HT-29 (cell line): ENCODE measurements around the gene P2RY2. TPM values are rescaled to one million over a fixed set of nuclear protein-coding genes. Genes with fewer than 3 reads are reported as not detected.
A peak's percentile ranks its signal among the peaks of the same experiment; 100 is the strongest.

Source experiments
- DNase-seq: peaks from one replicate; pipeline ENCODE4 v3.0.0-alpha.2; 2015; ENCODE audit warnings: low spot score
- total RNA-seq: library from RNA; depleted of rRNA; stranded (reverse); fragments of >200 nt; shearing (Covaris generic); gene quantifications from 2 replicates; pipeline ENCODE4 v1.2.3, GENCODE V29; 2014; rRNA removed

The P2RY2 gene
- 36.4 and 39.5 TPM in 2 replicates for total RNA-seq

DNA sequence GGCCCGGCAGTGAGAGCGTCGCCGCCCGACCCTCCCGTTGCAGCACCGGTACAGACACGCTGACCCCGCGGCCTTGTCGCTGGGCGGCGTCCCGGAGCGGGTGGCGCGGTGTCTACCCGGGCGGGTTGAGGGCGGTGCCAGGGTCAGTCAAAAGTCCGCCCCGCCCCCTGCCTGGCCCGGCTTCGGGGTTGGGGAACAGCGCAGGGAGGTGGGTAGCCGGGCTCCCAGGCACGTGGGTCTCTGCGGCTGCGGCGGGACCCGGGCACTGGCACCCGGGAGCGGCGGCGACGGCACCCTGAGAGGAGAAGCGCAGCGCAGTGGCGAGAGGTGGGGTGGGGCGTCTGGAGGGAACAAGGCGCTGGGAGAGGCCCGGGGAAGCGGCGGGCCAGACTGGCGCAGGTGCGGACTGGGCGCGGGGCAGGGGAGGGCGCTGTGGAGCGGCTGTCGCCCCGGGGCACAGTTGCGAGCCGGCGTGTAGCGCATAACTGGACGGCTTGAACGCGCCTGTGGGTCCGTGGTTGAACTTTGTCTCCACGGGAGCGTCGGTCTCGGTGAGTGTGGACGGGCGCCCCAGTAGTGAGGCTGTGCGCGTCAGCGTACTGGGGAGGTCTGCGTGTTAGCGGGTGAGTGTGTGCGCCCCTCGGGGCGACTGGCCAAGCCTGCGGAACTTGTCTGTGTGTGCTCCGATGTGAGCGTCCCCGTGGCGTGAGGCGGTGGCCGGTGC, at the start of gene P2RY2:
Gene P2RY2 (plus strand): TSS at position 176 of the 724 bp plus-strand sequence. CDS start 15,879 bp downstream, outside the sequence.
- DNase-seq = peak; percentile 93

DNA sequence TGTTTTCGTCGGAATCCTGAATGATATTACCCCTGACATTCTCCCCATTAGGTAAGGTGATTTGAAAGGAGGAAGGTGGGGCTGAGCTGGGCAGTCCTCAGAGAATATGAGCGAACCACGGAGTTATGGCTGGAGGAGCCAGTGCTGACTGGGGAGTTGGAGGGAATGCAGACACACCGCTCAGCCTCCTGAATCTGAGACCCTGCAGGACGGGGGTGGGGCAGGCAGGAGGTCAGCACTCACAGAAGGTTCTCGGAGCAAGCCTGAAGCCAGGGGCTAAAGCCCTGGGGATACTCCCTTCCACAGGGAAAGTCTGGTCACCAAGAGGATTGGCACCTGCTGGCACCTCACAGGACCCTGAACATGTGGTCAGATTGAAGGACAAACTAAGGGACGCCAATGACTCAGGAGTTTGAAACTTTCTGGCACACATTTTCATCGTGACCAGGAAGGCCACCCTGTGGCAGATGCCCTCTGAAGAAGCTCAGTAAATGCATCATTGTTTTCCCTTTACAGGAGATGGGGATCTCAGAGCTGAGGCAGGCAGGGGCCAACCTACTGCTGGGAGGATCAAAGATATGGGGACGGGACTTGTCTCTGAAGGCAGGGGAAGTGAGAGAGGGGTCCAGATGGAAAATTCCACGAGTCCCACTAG, 49.0 kb upstream of the P2RY2 start:
- no peak for DNase-seq

DNA sequence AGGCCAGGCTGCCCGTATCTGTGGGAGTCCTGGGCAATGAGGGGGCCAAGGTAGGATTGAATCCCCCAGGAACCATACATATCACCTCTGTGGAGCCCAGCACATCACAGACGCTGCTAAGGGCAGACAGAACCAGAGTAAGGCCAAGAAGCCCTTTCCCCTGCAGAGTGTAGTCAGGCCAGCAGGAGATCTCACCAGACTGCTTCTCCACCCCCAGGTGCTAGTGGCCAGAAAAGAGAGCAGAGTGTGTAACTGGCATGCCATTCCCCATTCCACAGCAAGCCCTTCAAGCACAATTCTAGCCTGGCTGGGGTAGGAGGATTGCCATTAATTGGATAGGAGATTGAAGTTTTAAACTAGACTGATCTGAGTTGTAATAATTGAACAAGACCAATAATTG, 47.9 kb upstream of the P2RY2 start:
- no peak for DNase-seq

GRCh38 chr11:73171436-73172161, 46.5 kb upstream of the P2RY2 start:
- no peak for DNase-seq

GRCh38 chr11:73172992-73173656, 45.0 kb upstream of the P2RY2 start:
- DNase-seq = no peak

GRCh38 chr11:73173755-73174494, 44.2 kb upstream of the P2RY2 start:
- DNase-seq = no peak

DNA sequence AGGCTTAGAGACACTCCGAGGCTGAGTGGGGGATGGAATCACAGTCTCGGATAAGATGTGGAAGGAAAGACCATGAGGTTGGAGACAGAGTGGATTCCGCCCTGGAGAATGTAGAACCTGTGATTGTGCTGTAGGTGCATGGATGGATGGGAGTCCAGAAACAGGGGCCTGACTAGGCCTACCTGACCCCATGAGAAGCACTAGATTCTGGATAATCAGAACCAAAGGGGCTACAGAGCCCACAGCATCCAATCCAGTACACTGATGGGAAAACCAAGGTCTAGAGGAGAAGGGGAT, 43.6 kb upstream of the P2RY2 start:
- no peak for DNase-seq

- DNase-seq = no peak
Observed at GRCh38 chr11:73175551-73176144, 42.4 kb upstream of the P2RY2 start.

DNA sequence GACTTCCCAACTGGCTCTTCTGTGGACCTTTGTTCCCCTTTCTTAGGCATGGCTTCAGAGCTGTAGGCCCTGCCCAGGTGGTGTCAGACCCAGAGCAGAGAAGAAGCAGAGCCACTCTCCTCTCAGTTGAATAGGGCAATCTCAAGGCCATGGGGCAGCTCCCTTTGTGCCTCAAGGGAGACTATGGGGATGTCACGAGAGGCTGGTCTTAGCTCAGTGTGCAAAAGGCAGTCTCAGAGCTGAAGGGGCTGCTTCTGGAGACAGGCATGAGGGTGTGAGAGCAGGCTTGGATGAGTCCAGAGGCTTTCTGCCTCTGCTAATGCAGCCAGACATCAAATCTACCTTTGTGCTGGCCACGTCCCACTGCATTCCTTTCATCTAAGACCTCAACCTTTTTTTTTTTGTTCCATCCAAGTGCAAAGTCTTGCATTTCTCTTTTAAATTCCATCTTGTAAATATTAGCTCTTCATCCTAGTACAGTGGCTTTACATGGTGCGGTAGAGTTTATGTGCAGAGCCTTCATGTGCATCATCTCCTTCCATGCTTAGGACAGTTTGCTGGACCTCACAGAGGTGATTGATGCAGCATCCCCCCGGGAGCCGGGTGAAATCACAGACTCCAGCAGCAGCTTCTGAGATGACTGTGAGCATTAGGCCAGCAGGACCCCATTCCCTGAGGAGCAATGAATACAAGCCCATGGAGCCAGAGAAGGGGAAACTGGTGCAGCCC, 41.8 kb upstream of the P2RY2 start:
- no peak for DNase-seq

DNA sequence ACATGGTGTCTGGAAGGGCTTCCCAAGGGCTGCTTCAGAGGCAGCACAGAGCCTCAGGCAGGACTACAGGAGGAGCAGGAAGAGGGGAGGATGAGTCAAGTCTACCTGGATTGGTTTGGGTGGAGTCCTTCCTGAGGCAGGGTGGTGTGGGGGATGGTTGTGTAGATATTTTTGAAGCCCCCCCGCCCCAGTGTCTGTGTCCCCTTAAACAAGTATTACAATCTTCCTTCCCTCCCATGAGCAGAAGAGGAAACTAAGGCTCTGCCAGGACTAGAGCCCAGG, 41.3 kb upstream of the P2RY2 start:
- no peak for DNase-seq

GRCh38 chr11:73177380-73177777, 40.7 kb upstream of the P2RY2 start:
- no peak for DNase-seq

- peak; percentile 93 for DNase-seq
Observed at GRCh38 chr11:73177778-73178539, 40.1 kb upstream of the P2RY2 start.

DNA sequence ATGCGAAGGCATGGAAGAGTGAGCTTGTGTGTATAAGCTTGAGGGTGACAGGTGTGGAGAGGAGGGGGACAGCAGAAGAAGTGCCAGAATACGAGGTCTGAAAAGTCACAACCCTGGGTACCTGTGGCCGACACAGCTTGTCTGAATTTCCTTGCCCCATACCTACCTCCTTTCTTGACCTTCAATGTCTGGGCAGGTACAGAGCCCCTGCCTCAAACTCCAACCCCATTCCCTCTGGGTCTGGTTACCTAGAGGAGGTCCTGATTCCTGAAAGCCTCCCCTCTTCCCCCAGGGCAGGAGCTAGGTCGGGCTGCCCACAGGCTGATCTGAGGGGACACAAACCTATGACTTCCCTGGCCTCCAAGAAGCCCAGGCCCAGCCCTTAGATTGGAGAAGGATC, 39.4 kb upstream of the P2RY2 start:
- no peak for DNase-seq

- DNase-seq = peak; percentile 93
Observed at GRCh38 chr11:73182824-73183321, 35.2 kb upstream of the P2RY2 start.

DNA sequence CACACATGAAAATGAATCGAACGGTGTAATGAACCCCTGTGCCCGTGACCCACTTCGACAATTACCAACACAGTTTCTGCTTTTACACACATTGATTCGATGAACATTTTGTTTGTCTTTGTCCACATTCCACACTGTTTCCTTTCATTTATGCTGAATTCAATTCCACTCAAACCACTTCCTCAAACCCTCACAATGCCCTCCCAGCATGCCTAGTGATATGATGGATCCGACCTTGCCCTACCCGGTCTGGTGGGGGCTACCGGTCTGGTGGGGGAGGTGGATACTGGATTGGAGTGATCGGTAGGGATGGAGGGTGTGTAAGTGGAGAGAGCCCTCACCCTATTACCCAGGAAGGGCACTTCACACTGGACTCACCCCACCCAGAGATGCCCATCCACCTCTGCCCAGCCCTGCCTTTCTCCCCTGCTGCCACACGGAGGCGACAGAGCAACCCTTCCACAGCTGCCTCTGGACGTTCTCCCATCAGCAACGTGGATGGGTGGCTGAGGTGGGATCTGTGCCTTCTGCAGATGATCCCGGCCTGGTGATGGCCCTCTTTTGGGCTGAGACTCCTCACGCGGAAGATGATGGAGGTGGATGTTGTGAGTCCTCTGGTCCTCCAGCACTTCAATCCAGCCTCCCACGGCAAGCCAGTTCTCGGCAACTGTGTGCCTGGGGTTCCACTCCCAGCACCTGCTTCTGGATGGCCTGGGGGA, 33.0 kb upstream of the P2RY2 start:
- peak; percentile 91 for DNase-seq

- DNase-seq = no peak
Observed at GRCh38 chr11:73185680-73186293, 32.3 kb upstream of the P2RY2 start.

DNA sequence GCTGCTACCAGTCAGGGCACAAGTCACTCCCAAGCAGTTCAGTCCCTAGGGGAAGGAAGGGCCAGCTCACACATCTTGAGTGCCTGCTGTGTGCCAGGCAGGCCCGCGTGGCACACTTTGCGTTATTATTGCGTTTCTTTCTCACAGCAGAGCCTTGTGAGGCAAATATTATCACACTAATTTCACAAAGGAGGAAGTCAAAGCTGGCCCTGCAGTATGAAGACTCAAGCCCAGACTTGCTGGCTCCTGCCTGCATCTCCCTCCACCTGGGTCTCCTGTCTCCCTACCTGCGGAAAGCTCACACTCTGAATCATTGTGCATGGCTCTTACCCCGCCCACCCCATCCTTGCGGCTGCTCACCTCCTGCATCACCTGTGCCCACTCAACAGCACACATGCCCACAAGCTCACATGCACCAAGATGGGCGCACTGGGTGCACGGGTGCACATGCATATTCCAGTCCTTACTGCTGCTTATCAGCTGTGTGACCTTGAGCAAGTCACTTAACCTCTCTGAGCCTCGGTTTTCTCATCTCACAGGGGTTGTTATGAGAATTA, 31.7 kb upstream of the P2RY2 start:
- no peak for DNase-seq

DNA sequence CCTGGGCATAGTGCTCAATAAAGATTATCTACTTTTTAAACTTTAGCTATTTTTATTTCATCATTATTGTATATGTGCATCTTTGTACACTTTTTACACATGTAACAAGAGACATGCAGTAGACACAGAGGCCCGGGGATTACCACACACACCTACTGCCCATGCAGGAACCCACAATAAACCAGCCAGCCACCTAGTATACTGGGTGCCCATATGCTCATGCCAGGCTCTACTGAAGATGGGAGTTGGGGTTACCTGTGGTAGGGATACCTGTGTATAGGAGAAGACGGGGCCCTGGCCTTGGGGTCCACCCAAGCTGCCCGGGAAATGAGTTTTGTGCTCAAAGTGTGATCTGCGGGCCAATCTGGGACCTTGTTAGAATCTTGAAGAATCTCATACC, 31.2 kb upstream of the P2RY2 start:
- DNase-seq = no peak
